ENCODE data around the gene VARS1.

VARS1 gene

DNA sequence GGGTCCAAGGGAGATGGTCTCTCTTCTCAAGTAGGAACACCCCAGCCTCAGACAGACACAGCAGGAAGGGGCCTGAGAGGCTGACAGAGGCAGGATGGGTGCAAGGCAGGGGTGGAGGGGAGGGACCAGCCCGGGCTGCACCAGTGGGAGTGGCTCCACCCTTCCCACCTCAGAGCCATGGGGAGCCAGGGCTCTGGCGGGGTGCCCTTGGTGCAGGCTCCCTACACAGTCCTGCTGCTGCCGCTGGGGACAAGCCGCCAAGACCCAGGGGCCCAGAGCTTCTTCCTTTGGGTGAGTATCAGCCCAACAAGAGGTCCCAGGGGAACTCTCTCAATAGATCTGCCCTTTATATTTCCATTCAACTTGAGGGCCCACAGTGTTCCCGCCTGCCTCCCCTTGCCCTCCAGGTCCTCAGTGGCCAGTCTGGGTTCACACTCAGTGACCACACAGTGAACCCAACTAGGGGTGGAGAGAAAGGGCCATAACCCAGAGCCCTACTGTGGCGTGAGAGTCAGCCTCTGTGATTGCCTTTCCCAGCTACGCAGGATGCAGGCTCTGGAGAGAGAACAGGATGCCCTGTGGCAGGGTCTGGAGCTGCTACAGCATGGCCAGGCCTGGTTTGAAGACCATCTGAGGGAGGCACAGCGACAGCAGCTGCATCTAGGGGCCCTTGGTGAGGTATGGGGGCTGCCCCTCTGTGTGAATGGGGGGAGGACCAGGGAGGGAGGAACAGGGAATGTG, 32.5 kb downstream of the VARS1 start:
- H3K9me3 ChIP-seq (ENCODE audit: control insufficient read depth, insufficient read depth, low read length), result no peaks in the 10 kb centered on the region
- H3K36me3 ChIP-seq (ENCODE audit: insufficient read depth, low read length), result peaks cover 5% of the 10 kb centered on the region; the same call in 1 of the 2 replicates
- peaks cover 6% of the 10 kb centered on the region for H3K4me1 ChIP-seq (ENCODE audit: insufficient read depth, low read length)
- H3K9ac ChIP-seq (ENCODE audit: low read depth, low read length), result no peak overlapping the region

DNA sequence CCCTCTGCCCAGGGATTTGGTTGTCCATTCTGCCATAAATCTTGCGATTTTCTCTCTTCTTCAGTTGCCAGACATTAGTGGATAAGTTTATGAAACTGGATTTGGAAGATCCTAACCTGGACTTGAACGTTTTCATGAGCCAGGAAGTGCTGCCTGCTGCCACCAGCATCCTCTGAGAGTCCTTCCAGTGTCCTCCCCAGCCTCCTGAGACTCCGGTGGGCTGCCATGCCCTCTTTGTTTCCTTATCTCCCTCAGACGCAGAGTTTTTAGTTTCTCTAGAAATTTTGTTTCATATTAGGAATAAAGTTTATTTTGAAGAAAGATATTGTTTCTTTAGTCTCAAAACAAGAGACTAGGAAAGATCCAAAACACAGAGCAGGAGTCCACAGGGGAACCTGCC, 33.2 kb downstream of the VARS1 start, which contains the start of gene SAPCD1:
TSS of gene SAPCD1 (plus strand) at position 301 of the 400 bp plus-strand sequence. CDS start 399 bp downstream, outside the sequence.
- Histone ChIP-seq H3K9me3 (ENCODE audit: control insufficient read depth, insufficient read depth, low read length) (no peaks in the 10 kb centered on the region), H3K4me1 (ENCODE audit: insufficient read depth, low read length) (peaks cover 6% of the 10 kb centered on the region), H3K9ac (ENCODE audit: low read depth, low read length) (no peak within 1 kb of the TSS), H3K36me3 (ENCODE audit: insufficient read depth, low read length) (peaks cover 5% of the 10 kb centered on the region; the same call in 1 of the 2 replicates)

DNA sequence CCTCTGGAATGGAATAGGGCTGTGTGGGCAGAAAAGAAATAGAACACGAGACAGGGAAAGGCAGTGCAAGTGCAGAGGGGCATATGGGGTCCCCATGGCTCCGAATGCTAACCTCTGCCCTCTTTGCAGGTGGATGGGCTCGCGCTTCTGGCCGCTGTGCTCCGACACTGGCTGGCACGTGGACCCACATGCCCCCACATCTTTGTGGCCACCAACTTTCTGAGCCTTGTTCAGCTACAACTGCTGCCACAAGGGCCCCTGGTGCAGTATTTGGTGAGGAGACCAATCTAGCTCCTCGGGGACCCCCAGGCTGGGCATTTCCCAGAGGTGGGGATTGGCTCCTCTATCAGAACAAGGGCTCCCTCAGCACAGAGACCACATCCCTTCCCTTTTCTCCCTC, 34.2 kb downstream of the VARS1 start:
- Histone ChIP-seq H3K4me1 (ENCODE audit: insufficient read depth, low read length) (peaks cover 6% of the 10 kb centered on the region), H3K9ac (ENCODE audit: low read depth, low read length) (no peak overlapping the region), H3K9me3 (ENCODE audit: control insufficient read depth, insufficient read depth, low read length) (no peaks in the 10 kb centered on the region), H3K36me3 (ENCODE audit: insufficient read depth, low read length) (peaks cover 5% of the 10 kb centered on the region; the same call in 1 of the 2 replicates)

DNA sequence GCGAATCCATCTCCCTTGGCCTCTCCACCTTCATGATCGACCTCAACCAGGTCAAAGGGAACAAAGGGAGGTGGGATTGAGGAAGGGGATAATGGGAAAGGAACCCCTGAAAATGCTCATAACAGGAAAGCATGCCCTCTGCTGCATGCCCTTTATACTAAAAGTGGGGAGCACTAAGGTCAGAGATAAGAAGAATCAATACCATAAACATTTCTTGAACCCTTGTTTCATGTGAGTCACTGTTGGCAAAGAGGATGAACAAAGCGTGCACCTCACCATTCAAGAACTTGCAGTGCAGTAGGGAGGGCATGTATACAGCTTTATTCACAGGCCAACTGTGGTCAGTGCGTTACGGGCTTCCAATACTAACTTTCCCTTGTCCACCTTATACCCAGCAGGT, 34.8 kb downstream of the VARS1 start:
- Histone ChIP-seq H3K9me3 (ENCODE audit: control insufficient read depth, insufficient read depth, low read length) (no peaks in the 10 kb centered on the region), H3K9ac (ENCODE audit: low read depth, low read length) (no peak overlapping the region), H3K36me3 (ENCODE audit: insufficient read depth, low read length) (peaks cover 5% of the 10 kb centered on the region; the same call in 1 of the 2 replicates), H3K4me1 (ENCODE audit: insufficient read depth, low read length) (peaks cover 6% of the 10 kb centered on the region)

DNA sequence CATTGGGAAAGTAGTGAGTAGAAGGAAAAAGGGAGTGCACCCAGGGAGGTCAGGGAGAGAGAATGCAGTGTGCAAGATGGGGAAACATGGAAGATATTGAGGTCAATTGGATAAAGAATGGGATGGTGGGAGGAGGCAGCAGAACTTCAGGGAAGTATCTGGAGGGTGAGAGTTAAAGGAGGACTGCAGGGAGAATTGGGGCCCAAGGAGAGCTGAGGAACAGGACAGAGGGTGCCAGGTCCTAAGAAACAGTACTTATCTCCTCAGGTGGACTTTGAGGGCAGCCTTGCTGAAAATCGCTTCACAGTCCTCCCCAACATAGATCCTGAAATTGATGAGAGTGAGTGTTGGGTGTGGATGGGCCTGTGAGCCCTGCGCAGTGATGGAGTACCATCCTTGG, 37.3 kb downstream of the VARS1 start:
- Histone ChIP-seq H3K9me3 (ENCODE audit: control insufficient read depth, insufficient read depth, low read length) (no peaks in the 10 kb centered on the region), H3K4me1 (ENCODE audit: insufficient read depth, low read length) (peaks cover 4% of the 10 kb centered on the region), H3K9ac (ENCODE audit: low read depth, low read length) (no peak overlapping the region), H3K36me3 (ENCODE audit: insufficient read depth, low read length) (peaks cover 5% of the 10 kb centered on the region; the same call in 1 of the 2 replicates)

DNA sequence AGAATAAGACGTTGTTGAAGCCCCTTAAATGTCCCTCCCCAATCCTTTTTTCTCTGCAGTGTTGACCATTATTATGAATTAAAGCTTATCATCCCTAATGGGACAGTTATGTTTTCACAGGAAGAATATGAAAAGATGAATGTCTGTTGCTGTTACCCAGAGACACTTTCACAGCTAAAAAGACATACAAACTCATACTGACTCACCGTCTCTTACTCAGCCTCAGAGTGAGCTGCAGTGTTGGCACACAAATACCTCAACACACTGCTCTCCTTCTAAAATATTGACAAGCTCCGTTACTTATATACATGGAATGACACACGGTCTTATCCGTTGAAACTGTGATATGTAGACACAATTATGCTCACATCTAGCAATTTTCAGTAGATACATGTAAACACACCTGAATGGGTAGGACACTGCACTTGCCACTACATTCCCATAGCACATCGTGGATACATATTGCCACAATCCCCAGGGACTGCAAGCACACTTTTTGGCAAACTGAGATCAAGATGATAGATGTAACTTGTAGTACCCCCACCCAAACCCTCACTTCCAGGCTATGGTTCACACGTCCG, 42.7 kb downstream of the VARS1 start:
- Histone ChIP-seq H3K4me1 (ENCODE audit: insufficient read depth, low read length) (no peaks in the 10 kb centered on the region), H3K36me3 (ENCODE audit: insufficient read depth, low read length) (no peaks in the 10 kb centered on the region; the same call in 1 of the 2 replicates), H3K9me3 (ENCODE audit: control insufficient read depth, insufficient read depth, low read length) (no peaks in the 10 kb centered on the region), H3K9ac (ENCODE audit: low read depth, low read length) (no peak overlapping the region)

DNA sequence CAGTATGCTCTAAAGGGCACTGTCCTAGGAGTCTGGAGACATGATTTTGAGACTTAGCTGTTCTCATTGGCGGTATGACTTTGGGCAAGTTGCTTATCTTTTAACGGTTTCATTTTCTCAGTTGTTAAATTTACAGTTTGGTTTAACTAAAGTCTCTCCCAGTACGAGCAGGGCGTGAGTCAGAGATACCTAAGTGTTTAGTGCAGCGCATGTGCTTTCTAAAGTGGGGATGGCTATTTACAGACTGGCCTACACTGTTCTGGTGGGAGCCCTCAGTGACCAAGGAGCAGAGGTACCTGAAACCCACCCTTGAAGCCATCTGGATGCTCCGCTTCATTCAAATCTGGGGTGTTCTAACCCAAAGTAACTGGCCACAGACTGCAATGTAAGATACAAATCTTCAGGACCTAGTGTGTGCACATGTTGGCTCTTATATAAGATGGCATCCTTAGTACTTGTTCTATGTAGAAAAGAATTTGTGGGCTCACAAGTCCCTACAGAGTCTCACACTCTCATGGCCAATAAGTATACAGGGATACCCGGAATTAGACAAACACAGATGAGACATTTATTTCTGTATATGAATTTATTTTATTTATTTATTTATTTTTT, 45.0 kb downstream of the VARS1 start:
- H3K9me3 ChIP-seq (ENCODE audit: control insufficient read depth, insufficient read depth, low read length), result no peaks in the 10 kb centered on the region
- H3K36me3 ChIP-seq (ENCODE audit: insufficient read depth, low read length), result peaks cover 5% of the 10 kb centered on the region
- H3K9ac ChIP-seq (ENCODE audit: low read depth, low read length), result no peak overlapping the region
- H3K4me1 ChIP-seq (ENCODE audit: insufficient read depth, low read length), result no peaks in the 10 kb centered on the region

DNA sequence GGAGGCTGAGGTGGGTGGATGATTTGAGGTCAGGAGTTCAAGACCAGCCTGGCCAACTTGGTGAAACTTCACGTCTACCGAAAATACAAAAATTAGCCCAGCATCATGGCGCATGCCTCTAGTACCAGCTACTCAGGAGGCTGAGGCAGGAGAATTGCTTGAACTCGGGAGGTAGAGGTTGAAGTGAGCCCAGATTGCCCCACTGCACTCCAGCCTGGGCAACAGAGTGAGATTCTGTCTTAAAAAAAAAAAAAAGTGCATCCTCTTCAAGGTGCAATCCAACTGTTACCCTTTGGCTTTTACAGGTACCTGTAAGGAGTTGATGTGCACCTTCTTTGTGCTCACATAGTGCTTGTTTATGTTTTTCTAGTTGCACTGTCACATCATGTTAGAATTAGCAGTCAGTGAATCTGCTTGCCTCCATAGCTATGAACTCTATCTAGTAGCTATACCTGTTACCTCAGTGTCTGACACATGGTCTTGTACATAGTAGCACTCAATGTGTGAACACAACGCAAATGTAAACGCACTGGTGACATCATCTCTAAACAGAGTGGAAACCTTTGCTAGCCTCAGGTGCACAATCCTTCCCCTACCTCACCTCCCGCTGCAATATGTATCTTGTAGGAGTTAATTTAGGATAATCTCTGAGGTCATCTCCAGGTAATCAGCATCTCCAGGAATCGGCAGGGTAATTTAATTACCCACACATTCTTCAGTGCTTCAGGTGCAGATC, 46.1 kb downstream of the VARS1 start:
- Histone ChIP-seq H3K9me3 (ENCODE audit: control insufficient read depth, insufficient read depth, low read length) (no peaks in the 10 kb centered on the region), H3K4me1 (ENCODE audit: insufficient read depth, low read length) (no peaks in the 10 kb centered on the region), H3K9ac (ENCODE audit: low read depth, low read length) (no peak overlapping the region), H3K36me3 (ENCODE audit: insufficient read depth, low read length) (peaks cover 7% of the 10 kb centered on the region)
